Activated T-helper 9 cell treated with anti-CD3 and anti-CD28 coated beads, Interleukin-2, amount 50 U/mL, for 16 hours (primary cell): ENCODE results near the gene PRX.
"Not testable (repeated sequence)": the region's sequence is repeated elsewhere in the genome, so short reads cannot be mapped to it uniquely, and the experiment has no call there.

Source experiments
- DNase-seq: peaks from one replicate; pipeline ENCODE4 v3.0.0-alpha.2; 2020; ENCODE audit warnings: low read depth

PRX gene

GRCh38 chr19:40392123-40392522, 21.1 kb downstream of the PRX start:
- DNase-seq = no peak

- no peak for DNase-seq
Observed at GRCh38 chr19:40390084-40390742, 23.0 kb downstream of the PRX start, which contains the start of gene HIPK4. Gene HIPK4 (minus strand): TSS chr19:40390181. CDS start chr19:40389902, 279 bp downstream.

DNA sequence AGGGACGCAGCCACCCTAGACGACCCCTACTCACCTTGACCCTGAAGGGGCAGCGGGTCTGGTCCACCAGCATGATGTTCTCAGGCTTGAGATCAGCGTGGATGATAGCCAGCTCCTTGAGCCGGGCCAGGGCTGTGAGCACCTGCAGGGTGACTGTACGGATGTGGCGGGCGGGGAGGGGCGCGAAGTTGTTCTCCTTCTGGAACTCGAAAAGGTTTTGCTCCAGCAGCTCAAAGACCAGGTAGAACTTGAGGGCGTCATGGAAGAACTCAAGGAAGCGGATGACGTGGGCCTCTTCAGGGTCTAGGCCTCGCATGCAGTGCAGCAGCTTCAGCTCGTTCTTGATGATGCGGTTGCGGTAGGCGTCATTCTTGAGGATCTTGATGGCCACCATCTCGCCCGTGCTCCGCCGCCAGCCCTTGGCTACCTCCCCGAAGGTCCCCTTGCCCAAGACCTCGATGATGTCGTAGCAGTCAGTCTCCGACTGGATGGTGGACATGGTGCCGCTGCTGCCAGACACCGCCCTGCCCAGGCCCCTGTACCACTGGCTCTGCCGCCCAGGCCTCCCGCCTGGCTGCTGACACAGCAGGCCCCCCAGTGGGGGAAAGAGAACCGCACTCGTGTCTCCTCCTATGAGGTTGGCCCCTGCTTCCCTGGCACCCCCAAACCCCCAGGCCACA, 23.6 kb downstream of the PRX start:
- DNase-seq = no peak

DNA sequence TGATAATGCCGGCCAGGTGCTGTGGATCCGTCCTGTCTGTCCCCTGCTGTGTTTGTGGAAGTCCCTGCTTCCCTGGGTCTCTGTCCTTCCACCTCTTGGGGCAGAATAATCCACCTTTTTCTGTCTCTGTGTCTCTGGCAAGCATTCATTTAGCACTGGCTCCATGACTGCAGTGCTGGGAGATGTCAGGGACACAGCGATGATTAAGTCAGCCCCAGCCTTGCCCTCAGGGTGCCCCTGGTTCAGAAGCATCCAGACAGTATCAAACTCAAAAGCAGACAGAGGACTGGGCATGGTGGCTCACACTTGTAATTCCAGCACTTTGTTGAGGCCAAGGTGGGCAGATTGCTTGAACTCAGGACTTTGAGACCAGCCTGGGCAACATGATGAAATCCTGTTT, 24.7 kb downstream of the PRX start:
- no peak for DNase-seq

GRCh38 chr19:40387155-40387554, 26.0 kb downstream of the PRX start:
- DNase-seq = no peak

DNA sequence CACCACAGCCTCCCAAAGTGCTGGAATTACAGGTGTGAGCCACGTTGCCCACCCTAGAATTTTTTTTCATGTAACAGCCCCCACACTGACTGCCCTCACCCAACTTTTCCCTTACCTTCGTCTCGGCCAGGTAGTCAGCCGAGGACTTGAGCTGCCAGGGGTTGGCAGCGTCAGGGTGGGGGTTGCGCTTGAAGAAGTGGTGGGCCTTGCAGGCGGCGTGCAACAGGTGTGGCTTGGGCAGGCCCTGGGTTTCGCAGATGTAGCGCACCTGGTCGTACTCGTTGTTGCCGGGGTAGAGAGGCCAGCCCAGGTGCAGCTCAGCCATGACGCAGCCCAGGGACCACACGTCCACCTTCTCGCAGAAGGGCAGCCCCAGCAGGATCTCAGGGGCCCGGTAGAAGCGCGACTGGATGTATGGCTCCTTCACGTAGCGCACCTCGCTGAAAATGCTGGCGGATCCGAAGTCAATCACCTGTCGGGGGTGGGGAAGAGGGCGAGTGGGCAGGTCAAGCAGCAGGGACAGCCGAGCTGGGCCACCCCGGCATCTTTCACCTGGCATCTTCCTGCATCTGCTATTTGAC, 29.4 kb downstream of the PRX start:
- no peak for DNase-seq

DNA sequence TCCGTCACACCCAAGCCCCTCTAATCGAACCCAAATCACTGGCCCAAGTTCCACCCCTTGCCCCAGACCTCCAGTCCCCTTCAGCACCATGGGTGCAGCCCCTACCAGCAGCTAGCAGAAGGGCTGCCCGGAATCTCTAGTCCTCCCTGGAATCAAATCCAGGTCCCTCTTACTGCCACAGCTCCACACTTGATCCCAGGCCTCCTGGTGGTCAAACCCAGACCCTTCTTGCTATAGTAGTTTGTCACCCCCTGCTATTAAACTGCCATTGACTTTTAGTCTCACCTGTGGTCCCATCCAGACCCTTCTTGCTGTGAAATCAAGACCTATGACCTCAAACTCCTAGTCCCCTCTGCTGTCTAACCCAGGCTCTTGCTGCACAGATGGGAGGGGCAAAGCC, 31.9 kb downstream of the PRX start:
- DNase-seq = no peak

- no peak for DNase-seq
Observed at GRCh38 chr19:40380199-40381037, 32.8 kb downstream of the PRX start.

DNA sequence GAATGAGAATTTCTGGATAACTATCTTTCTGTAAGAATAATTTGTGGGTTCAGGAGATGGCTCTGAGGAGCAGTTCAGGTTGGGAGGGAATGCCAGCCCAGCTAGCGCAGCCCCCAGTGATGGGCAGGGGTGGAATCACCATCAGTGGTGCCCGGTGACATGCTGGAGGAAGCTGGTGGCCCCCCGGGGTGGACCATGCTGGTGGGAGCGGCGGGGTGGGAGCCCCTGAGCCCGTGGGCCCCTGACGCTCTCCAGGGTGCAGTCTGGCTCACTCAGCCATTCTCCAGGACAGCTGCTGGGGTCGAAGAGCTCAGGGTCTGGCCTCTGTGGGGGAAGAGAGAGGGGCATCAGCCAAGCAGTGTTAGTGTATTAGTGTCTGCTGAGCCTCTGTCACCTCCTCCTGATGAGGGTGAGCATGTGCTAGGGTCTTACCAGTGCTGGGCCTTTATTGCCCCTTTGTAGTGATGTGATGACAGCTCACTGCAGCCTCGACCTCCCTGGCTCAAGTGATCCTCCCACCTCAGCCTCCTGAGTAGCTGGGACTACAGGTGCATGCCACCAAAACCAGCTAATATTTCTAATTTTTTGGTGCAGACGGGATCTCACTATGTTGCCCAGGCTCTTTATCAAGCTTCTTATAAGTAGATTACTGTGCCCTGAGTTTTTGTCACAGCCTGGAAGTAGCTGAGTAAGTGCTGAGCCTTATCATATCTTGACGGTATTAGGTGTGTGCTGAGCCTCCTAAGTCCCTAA, 33.6 kb downstream of the PRX start:
- no peak for DNase-seq

DNA sequence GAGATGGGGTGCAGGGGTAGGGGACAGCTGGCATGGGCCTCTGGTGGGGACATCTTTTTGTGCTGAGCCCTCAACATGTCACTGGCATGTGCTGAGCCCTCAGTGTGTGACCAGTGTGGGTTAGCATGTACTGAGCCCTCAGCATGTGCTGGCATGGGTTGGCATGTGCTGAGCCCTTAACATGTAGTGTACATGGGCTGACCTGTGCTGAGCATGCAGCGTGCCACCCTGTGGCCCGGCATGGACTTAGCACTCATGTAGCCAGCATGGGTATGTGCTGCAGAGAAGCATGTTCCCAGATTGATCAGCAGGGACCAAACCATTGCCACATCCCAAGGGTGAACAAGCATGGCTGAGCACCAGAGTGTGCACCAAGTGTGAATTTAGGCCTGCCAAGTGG, 34.7 kb downstream of the PRX start:
- DNase-seq = no peak

- DNase-seq = no peak
Observed at GRCh38 chr19:40377876-40378385, 35.2 kb downstream of the PRX start.

DNA sequence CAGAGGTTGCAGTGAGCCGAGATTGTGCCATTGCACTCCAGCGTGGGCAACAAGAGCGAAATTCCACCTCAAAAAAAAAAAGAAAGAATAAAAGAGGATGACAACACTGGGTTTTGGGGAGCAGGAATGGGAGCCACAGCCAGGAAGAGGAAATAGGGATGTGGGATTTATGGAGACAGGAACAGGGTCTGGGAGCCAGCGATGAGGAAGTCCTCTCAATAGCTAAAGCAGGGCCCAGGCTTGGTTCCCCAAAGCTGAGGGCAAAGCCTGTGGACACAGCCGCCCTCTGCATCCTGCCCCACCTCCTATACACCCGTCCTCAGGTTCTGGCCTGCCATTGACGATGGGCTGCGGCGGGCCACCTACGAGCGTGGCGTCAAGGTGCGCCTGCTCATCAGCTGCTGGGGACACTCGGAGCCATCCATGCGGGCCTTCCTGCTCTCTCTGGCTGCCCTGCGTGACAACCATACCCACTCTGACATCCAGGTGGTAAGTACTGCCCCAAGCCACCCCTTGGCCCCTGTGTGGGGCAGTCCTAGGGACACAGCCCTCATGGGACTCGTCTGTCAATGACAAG, 36.8 kb downstream of the PRX start:
- no peak for DNase-seq

GRCh38 chr19:40374084-40374483, 39.1 kb downstream of the PRX start:
- DNase-seq = no peak

- no peak for DNase-seq
Observed at GRCh38 chr19:40371802-40372122, 41.4 kb downstream of the PRX start.

- no peak for DNase-seq
Observed at GRCh38 chr19:40370997-40371801, 42.0 kb downstream of the PRX start.

GRCh38 chr19:40370253-40370652, 42.9 kb downstream of the PRX start:
- DNase-seq = not testable (repeated sequence)

DNA sequence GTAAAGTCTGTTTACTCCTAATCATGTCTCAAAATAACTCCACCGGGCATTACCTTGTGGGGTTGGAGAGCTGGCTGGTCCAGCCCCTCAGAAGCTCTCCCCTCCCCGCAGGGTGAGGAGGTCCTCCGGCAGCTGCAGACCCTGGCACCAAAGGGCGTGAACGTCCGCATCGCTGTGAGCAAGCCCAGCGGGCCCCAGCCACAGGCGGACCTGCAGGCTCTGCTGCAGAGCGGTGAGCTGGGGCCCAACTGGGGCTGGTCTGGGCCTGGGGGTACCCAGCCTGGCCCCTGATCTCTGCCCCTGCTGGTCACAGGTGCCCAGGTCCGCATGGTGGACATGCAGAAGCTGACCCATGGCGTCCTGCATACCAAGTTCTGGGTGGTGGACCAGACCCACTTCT, 43.4 kb downstream of the PRX start:
- DNase-seq = no peak

DNA sequence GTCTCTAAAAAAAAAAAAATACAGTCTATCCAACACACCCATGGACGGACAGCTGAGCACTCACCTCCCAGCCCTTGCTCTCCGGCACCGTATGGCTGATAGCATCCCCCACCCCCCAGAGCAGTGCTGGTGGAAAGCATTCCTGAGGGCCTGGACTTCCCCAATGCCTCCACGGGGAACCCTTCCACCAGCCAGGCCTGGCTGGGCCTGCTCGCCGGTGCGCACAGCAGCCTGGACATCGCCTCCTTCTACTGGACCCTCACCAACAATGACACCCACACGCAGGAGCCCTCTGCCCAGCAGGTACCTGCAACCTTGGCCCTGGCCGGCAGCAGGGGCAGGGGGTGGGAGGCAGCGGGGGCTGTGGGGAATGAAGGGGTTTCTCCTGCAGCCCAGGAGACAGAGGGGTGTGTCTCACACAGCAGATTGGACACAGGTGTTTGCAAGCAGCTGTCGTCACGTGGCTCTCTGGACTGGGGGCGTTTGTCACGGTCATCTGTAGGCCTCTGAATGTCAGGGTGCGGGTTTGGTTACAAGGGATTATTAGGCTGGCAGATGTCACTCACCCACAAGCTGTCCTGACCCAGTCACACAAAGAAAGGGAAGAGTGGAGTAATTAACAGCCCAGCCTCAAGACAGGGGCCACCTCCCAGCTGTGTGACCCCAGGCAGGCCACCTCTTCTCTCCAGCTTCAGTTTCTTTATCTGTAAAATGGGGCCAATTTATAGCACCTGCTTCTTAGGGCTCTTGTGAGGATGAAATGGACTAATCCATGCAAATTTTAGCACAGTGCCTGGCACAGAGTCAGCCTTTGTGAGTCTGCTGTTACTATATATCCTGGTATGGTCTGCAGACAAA, 45.4 kb downstream of the PRX start:
- DNase-seq = no peak

DNA sequence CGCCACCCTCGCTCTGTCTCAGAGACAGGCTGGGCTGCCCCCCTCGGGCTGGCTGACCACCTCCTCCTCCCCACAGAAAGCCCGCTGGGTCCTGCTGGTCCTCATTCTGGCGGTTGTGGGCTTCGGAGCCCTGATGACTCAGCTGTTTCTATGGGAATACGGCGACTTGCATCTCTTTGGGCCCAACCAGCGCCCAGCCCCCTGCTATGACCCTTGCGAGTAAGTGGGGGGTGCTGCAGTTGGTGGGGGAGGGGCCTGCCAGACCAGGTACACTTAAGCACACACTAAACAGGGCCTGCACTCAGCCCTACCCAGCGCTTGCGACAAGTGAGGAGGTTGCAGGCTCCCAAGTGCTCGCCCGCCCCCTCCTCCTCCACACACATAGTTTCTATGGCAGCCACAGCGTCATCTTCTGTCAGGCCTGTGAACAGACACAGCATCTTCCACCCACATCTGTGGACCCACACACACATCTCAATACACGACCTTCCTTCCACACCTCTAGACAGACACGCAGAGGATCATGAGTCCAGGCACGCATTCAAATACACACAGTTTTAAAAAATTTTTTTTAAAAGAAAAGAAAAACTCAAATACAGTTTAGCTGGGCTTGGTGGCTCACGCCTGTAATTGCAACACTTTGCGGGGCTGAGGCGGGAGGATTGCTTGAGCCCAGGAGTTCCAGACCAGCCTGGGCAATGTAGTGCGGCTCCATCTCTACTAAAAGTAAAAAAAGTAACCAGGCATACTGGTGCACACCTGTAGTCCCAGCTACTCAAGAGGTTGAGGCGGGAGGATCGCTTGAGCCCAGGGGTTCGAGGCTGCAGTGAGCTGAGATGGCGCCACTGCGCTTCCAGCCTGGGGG, 46.2 kb downstream of the PRX start:
- DNase-seq = no peak
